Endothelial cell (in vitro differentiated cells): ENCODE data around the gene PHB1. TPM values are rescaled to one million over a fixed set of nuclear protein-coding genes. Genes with fewer than 3 reads are reported as not detected.

ENCODE experiments used
- DNase-seq: peaks from one replicate; pipeline ENCODE4 v3.0.0; 2021; ENCODE audit warnings: low spot score
- H3K27ac Mint-ChIP-seq: one replicate; pipeline ENCODE4 v1.8.0; 2021; ENCODE audit warnings: mixed read lengths, inconsistent platforms; ENCODE audit not compliant: unreplicated experiment
- H3K27me3 Mint-ChIP-seq: one replicate; pipeline ENCODE4 v1.8.0; 2021; ENCODE audit warnings: mild to moderate bottlenecking, moderate library complexity, mixed read lengths, inconsistent platforms; ENCODE audit not compliant: unreplicated experiment
- H3K36me3 Mint-ChIP-seq: one replicate; pipeline ENCODE4 v1.8.0; 2021; ENCODE audit warnings: mild to moderate bottlenecking, low read depth, mixed read lengths, inconsistent platforms; ENCODE audit not compliant: unreplicated experiment
- H3K4me1 Mint-ChIP-seq: one replicate; pipeline ENCODE4 v1.8.0; 2021; ENCODE audit warnings: mild to moderate bottlenecking, mixed read lengths, inconsistent platforms; ENCODE audit not compliant: unreplicated experiment
- H3K4me3 Mint-ChIP-seq: one replicate; pipeline ENCODE4 v1.8.0; 2021; ENCODE audit warnings: mild to moderate bottlenecking, mixed read lengths, inconsistent platforms; ENCODE audit not compliant: unreplicated experiment
- H3K9me3 Mint-ChIP-seq: one replicate; pipeline ENCODE4 v1.8.0; 2021; ENCODE audit warnings: mixed read lengths, inconsistent platforms; ENCODE audit not compliant: unreplicated experiment
- CTCF ChIP-seq: fragments of 200-600 bp; sonication (generic); IDR thresholded peaks from one replicate; pipeline ENCODE4 v1.5.0; 2021; ENCODE audit warnings: antibody characterized with exemption; ENCODE audit not compliant: unreplicated experiment
- total RNA-seq: library from RNA; stranded (reverse); fragmentation: NEBNext Ultra II Directional; extraction: Animal tissue kit (Norgen Biotek cat#: 25700); gene quantifications from one replicate; pipeline ENCODE4 v1.2.1, GENCODE V29; 2021; ENCODE audit not compliant: unreplicated experiment

Gene PHB1
- total RNA-seq, 1 donor from 2014 or later = 181 TPM

- Mint-ChIP-seq H3K9me3 (no peaks in the 10 kb centered on the region), H3K4me3 (peak overlapping the region; percentile 94), H3K27ac (peak overlapping the region; percentile 69), H3K36me3 (no peaks in the 10 kb centered on the region), H3K4me1 (peaks cover 20% of the 10 kb centered on the region), H3K27me3 (peaks cover 6% of the 10 kb centered on the region)
- no peak for DNase-seq
- no peak for TF ChIP-seq CTCF
Observed at GRCh38 chr17:49362723-49363117, 52.0 kb downstream of the PHB1 start.

DNA sequence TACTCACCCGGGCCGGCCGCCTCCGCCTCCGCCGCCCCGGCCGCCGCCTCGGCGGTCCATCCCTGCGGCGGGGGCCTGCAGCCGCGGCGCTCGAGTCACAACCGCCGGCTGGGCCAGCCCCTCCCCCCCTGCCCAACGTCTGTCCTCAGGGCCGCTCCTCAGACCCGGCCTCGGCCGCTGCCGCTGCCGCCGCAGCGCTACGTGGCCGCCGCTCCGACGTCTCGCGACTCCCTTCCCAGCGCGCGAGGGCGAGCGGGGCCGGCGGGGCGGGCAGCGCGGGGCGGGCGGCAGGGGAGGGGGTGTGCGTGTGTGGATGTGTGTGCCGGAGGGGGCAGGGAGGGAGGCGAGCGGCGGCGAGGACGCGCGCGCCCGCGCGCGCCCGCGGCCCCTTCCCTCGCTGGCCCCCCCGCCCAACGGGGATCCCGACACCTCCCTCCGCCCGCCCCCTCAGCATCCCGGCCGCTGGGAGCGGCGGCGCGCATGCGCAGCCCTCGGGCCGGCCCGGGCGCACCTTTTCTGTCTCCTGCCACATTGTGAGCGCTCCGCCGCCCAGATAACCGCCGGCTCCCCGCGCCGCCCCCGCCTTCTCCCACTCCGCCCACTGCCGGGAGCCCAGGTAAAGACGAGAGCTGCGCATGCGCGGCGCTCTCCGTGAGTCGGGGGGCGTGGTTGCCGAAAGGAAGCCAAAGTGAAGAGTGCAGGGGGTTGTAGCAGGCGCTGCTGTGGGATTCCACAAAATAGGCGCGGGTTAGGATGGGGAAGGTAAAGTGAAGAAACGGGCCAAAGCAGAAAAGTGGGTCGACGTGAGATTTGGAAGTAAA is 52.6 kb downstream of the PHB1 start, which contains the start of gene ZNF652:
ZNF652 (minus strand) TSS at position 349 of the 821 bp plus-strand sequence. CDS start 44,525 bp downstream, outside the sequence.
- Mint-ChIP-seq H3K4me3 (peak within 1 kb of the TSS; percentile 98), H3K36me3 (no peaks in the 10 kb centered on the region), H3K9me3 (no peaks in the 10 kb centered on the region), H3K27ac (peak within 1 kb of the TSS; percentile 87), H3K27me3 (peaks cover 2% of the 10 kb centered on the region), H3K4me1 (peaks cover 20% of the 10 kb centered on the region)
- peak; percentile 90 for DNase-seq
- TF ChIP-seq CTCF = no peak

DNA sequence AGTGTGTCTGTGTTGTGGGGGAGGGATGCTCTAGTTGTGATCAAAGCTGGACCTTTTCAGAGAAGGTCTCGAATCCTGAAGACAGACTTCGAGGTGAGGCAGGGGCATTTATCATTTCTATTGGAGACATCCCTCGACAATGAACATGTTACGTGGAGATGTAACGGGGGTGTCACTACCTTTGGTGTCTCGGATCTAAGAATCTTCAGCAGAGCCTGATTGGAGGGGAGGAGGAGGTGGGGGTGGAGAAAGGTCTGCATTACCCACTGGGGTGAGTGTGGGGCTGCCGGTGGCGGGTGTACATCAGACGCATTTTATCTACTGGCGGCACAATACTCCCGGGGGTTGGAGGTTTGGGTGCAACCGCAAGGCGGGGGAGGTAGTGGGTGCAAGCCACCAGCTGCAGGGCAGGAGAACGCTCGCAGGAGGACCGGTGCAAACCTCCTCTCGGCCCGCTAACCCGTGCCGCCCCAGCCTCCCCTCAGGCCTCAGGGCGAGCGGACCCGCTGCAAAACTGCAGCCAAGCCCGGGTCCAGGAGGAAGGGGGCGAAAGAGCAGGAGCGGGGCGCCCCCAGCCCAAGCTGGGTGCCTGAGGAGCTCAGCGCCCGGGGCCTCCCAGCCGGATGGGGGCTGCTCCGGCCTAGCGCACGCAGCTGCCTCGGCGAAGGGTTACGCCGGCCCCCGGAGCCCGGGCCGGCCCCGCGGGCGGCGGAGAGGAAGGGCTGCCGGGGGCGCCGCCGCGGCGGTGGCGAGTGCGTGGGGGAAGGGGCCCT is 53.4 kb downstream of the PHB1 start:
- no peaks in the 10 kb centered on the region for H3K9me3 Mint-ChIP-seq
- peak overlapping the region; percentile 98 for H3K4me3 Mint-ChIP-seq
- DNase-seq = no peak
- peaks cover 2% of the 10 kb centered on the region for H3K27me3 Mint-ChIP-seq
- peaks cover 20% of the 10 kb centered on the region for H3K4me1 Mint-ChIP-seq
- peak overlapping the region; percentile 87 for H3K27ac Mint-ChIP-seq
- H3K36me3 Mint-ChIP-seq = no peaks in the 10 kb centered on the region
- no peak for TF ChIP-seq CTCF

- H3K27ac Mint-ChIP-seq = peak overlapping the region; percentile 87
- no peak for TF ChIP-seq CTCF
- peak overlapping the region; percentile 98 for H3K4me3 Mint-ChIP-seq
- no peaks in the 10 kb centered on the region for H3K9me3 Mint-ChIP-seq
- H3K36me3 Mint-ChIP-seq = no peaks in the 10 kb centered on the region
- H3K4me1 Mint-ChIP-seq = peaks cover 20% of the 10 kb centered on the region
- peaks cover 2% of the 10 kb centered on the region for H3K27me3 Mint-ChIP-seq
- no peak for DNase-seq
Observed at GRCh38 chr17:49360796-49361128, 53.9 kb downstream of the PHB1 start.
